Mucosa of stomach (tissue), 1 donor: ENCODE data around the gene TEX22.
A peak's percentile ranks its signal among the peaks of the same experiment; 100 is the strongest.

Source experiments
- H3K27me3 ChIP-seq: one replicate; pipeline ENCODE4 v1.7.0; 2013; ENCODE audit warnings: mild to moderate bottlenecking, low read length; ENCODE audit not compliant: control insufficient read depth, insufficient read depth
- H3K36me3 ChIP-seq: one replicate; pipeline ENCODE4 v1.7.0; 2013; ENCODE audit warnings: low read length; ENCODE audit not compliant: control insufficient read depth, insufficient read depth
- H3K4me1 ChIP-seq: one replicate; pipeline ENCODE4 v1.7.0; 2013; ENCODE audit warnings: mild to moderate bottlenecking, low read length; ENCODE audit not compliant: control insufficient read depth, insufficient read depth
- H3K4me3 ChIP-seq: one replicate; pipeline ENCODE4 v1.7.0; 2013; ENCODE audit warnings: low read length
- H3K9ac ChIP-seq: one replicate; pipeline ENCODE4 v1.7.0; 2013; ENCODE audit warnings: mild to moderate bottlenecking, low read length, moderate library complexity
- H3K9me3 ChIP-seq: one replicate; pipeline ENCODE4 v1.7.0; 2013; ENCODE audit warnings: mild to moderate bottlenecking, low read length, moderate library complexity; ENCODE audit not compliant: control insufficient read depth
- donor health status: Pancreatic carcinoma.

The TEX22 gene

GRCh38 chr14:105414456-105415371 is 16.4 kb downstream of the TEX22 start:
- no peaks in the 10 kb centered on the region for H3K9me3 ChIP-seq
- H3K4me1 ChIP-seq, result peaks cover 20% of the 10 kb centered on the region
- peaks cover 24% of the 10 kb centered on the region for H3K27me3 ChIP-seq
- H3K36me3 ChIP-seq, result no peaks in the 10 kb centered on the region
- no peak overlapping the region for H3K4me3 ChIP-seq
- peak overlapping the region; percentile 57 for H3K9ac ChIP-seq

GRCh38 chr14:105415481-105416428 is 17.4 kb downstream of the TEX22 start:
- H3K36me3 ChIP-seq, result no peaks in the 10 kb centered on the region
- no peak overlapping the region for H3K9ac ChIP-seq
- peaks cover 19% of the 10 kb centered on the region for H3K27me3 ChIP-seq
- H3K4me1 ChIP-seq, result peaks cover 21% of the 10 kb centered on the region
- H3K9me3 ChIP-seq, result no peaks in the 10 kb centered on the region
- no peak overlapping the region for H3K4me3 ChIP-seq

GRCh38 chr14:105416671-105417070 is 18.3 kb downstream of the TEX22 start:
- no peak overlapping the region for H3K4me3 ChIP-seq
- H3K9me3 ChIP-seq, result no peaks in the 10 kb centered on the region
- peaks cover 24% of the 10 kb centered on the region for H3K4me1 ChIP-seq
- no peaks in the 10 kb centered on the region for H3K36me3 ChIP-seq
- H3K9ac ChIP-seq, result no peak overlapping the region
- H3K27me3 ChIP-seq, result peaks cover 13% of the 10 kb centered on the region

GRCh38 chr14:105417690-105418121 is 19.4 kb downstream of the TEX22 start:
- H3K4me3 ChIP-seq, result no peak overlapping the region
- no peaks in the 10 kb centered on the region for H3K36me3 ChIP-seq
- H3K27me3 ChIP-seq, result peaks cover 6% of the 10 kb centered on the region
- no peaks in the 10 kb centered on the region for H3K9me3 ChIP-seq
- H3K4me1 ChIP-seq, result peaks cover 31% of the 10 kb centered on the region
- H3K9ac ChIP-seq, result no peak overlapping the region

GRCh38 chr14:105418269-105419194 is 20.2 kb downstream of the TEX22 start:
- H3K4me1 ChIP-seq, result peaks cover 32% of the 10 kb centered on the region
- H3K9ac ChIP-seq, result peak overlapping the region; percentile 82
- H3K36me3 ChIP-seq, result no peaks in the 10 kb centered on the region
- no peaks in the 10 kb centered on the region for H3K27me3 ChIP-seq
- H3K9me3 ChIP-seq, result no peaks in the 10 kb centered on the region
- no peak overlapping the region for H3K4me3 ChIP-seq

GRCh38 chr14:105419195-105420091 is 21.1 kb downstream of the TEX22 start, which contains the start of gene MTA1:
Gene MTA1, plus strand, starts transcription at chr14:105419827. Its CDS starts 209 bp downstream, at chr14:105420036.
- H3K27me3 ChIP-seq, result no peaks in the 10 kb centered on the region
- peak within 1 kb of the TSS; percentile 60 for H3K4me3 ChIP-seq
- peak within 1 kb of the TSS; percentile 82 for H3K9ac ChIP-seq
- H3K36me3 ChIP-seq, result no peaks in the 10 kb centered on the region
- H3K4me1 ChIP-seq, result peaks cover 32% of the 10 kb centered on the region
- H3K9me3 ChIP-seq, result no peaks in the 10 kb centered on the region

GRCh38 chr14:105420101-105420973 is 22.0 kb downstream of the TEX22 start:
- peak overlapping the region; percentile 66 for H3K9ac ChIP-seq
- peaks cover 32% of the 10 kb centered on the region for H3K4me1 ChIP-seq

GRCh38 chr14:105420974-105421674 is 22.8 kb downstream of the TEX22 start:
- Histone ChIP-seq H3K9me3 (no peaks in the 10 kb centered on the region), H3K27me3 (no peaks in the 10 kb centered on the region), H3K4me1 (peaks cover 32% of the 10 kb centered on the region), H3K4me3 (peak overlapping the region; percentile 60), H3K9ac (peak overlapping the region; percentile 66), H3K36me3 (no peaks in the 10 kb centered on the region)

More at GRCh38 chr14:105420101-105420973, 22.0 kb downstream of the TEX22 start:
- Histone ChIP-seq H3K36me3 (no peaks in the 10 kb centered on the region), H3K4me3 (peak overlapping the region; percentile 60), H3K9me3 (no peaks in the 10 kb centered on the region), H3K27me3 (no peaks in the 10 kb centered on the region)

GRCh38 chr14:105421723-105422615 is 23.6 kb downstream of the TEX22 start:
- no peaks in the 10 kb centered on the region for H3K9me3 ChIP-seq
- no peak overlapping the region for H3K4me3 ChIP-seq
- peak overlapping the region; percentile 66 for H3K9ac ChIP-seq
- no peaks in the 10 kb centered on the region for H3K36me3 ChIP-seq
- H3K4me1 ChIP-seq, result peaks cover 32% of the 10 kb centered on the region
- H3K27me3 ChIP-seq, result no peaks in the 10 kb centered on the region
